Lower leg skin (tissue), 3 donors: ENCODE results near the gene GRIN2A.

Source experiments
- POLR2A ChIP-seq, 2 donors: fragments of 450-650 bp; IDR thresholded peaks; one replicate each; pipeline ENCODE4 v1.6.1; 2016 to 2017; ENCODE audit warnings: antibody characterized with exemption in 2 of 2, mild to moderate bottlenecking in 1 of 2, moderate library complexity in 1 of 2
- TF ChIP-seq, protein P1 (sequence below), 3 donors: fragments of 450-650 bp; IDR thresholded peaks; one replicate each; pipeline ENCODE4 v1.5.1; 2016; ENCODE audit warnings: antibody characterized with exemption in 3 of 3, mild to moderate bottlenecking in 3 of 3, moderate library complexity in 2 of 3

DNA sequence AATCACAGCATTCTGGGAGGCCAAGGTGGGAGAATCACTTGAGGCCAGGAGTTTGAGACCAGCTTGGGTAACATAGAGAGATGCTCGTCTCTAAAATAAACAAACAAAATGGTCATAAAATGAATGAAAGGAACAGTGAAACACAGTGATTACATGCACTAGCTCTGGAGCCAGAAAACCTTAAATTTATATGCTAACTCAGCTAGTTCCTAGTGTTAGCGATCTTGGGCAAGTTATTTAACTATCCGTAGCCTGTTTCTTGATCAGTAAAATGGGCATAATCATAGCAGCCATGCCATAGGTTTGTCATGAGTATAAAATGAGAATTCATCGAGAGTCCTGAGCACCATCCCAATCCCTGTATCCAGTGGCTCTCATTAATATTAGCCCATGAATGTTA, 271.0 kb downstream of the GRIN2A start:
- TF ChIP-seq, protein P1, sequence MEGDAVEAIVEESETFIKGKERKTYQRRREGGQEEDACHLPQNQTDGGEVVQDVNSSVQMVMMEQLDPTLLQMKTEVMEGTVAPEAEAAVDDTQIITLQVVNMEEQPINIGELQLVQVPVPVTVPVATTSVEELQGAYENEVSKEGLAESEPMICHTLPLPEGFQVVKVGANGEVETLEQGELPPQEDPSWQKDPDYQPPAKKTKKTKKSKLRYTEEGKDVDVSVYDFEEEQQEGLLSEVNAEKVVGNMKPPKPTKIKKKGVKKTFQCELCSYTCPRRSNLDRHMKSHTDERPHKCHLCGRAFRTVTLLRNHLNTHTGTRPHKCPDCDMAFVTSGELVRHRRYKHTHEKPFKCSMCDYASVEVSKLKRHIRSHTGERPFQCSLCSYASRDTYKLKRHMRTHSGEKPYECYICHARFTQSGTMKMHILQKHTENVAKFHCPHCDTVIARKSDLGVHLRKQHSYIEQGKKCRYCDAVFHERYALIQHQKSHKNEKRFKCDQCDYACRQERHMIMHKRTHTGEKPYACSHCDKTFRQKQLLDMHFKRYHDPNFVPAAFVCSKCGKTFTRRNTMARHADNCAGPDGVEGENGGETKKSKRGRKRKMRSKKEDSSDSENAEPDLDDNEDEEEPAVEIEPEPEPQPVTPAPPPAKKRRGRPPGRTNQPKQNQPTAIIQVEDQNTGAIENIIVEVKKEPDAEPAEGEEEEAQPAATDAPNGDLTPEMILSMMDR (IDR thresholded peaks at IDR 0.05) = no peak
- TF ChIP-seq POLR2A (IDR thresholded peaks at IDR 0.05) = no peak
